Panc1 (cell line): Measurements from ENCODE around the gene S100A16. TPM values are rescaled to one million over a fixed set of nuclear protein-coding genes. Genes with fewer than 3 reads are reported as not detected.

Source experiments
- ATAC-seq: fragments of 200-7000 bp; cut with Tn5 transposase; 2 replicates; pipeline ENCODE4 v1.9.1; 2020; ENCODE audit warnings: mild to moderate bottlenecking, moderate library complexity
- BruUV-seq: library from RNA; stranded (reverse); fragments of 400-500 nt; replicated peaks from 2 replicates; lab custom pipeline; 2021; lab: Mats Ljungman, UMichigan
- CTCF ChIA-PET: fragments of 300-600 bp; sonication (Branson Sonifier 250); formaldehyde crosslinking; loops from one replicate; lab custom pipeline; 2022; ENCODE audit warnings: antibody characterized with exemption; lab: Charles Lee
- POLR2A ChIA-PET: fragments of 300-600 bp; sonication (Branson Sonifier 250); formaldehyde crosslinking; loops from one replicate; lab custom pipeline; 2022; ENCODE audit warnings: antibody characterized with exemption; lab: Charles Lee
- DNase-seq: peaks from one replicate; pipeline ENCODE4 v3.0.0-alpha.2; 2010; ENCODE audit warnings: low read depth, low spot score
- H3K27ac ChIP-seq: 2 replicates; pipeline ENCODE4 v1.5.1; 2011; ENCODE audit warnings: mild to moderate bottlenecking, low read length, inconsistent platforms
- H3K27me3 ChIP-seq: fragments of 200-500 bp; sonication (Bioruptor generic); 2 replicates; pipeline ENCODE4 v1.6.0; 2014; ENCODE audit warnings: low read length, inconsistent platforms; ENCODE audit not compliant: control insufficient read depth, insufficient read depth
- H3K36me3 ChIP-seq: fragments of 200-500 bp; sonication (Bioruptor generic); 2 replicates; pipeline ENCODE4 v1.5.1; 2014; ENCODE audit warnings: inconsistent platforms, mild to moderate bottlenecking, low read length, moderate library complexity; ENCODE audit not compliant: control insufficient read depth, insufficient read depth
- H3K4me1 ChIP-seq: 2 replicates; pipeline ENCODE4 v1.5.1; 2011; ENCODE audit warnings: inconsistent platforms, mild to moderate bottlenecking, low read length, moderate library complexity; ENCODE audit not compliant: control insufficient read depth, insufficient read depth
- H3K4me3 ChIP-seq, 2 experiments: 2 replicates each; pipeline ENCODE4 v1.5.1; 2011 to 2012; ENCODE audit warnings: low read depth in 2 of 2, low read length in 2 of 2, mild to moderate bottlenecking in 2 of 2, inconsistent platforms in 1 of 2, moderate library complexity in 1 of 2
- H3K9me3 ChIP-seq: fragments of 200-500 bp; sonication (Bioruptor generic); 2 replicates; pipeline ENCODE4 v1.5.1; 2014; ENCODE audit warnings: low read depth, mild to moderate bottlenecking, inconsistent platforms, low read length, moderate library complexity; ENCODE audit not compliant: control insufficient read depth, insufficient read depth
- CTCF ChIP-seq: fragments of 450-650 bp; IDR thresholded peaks from 2 replicates; pipeline ENCODE4 v1.5.1; 2017; ENCODE audit warnings: mild to moderate bottlenecking
- POLR2AphosphoS5 ChIP-seq: IDR thresholded peaks from 2 replicates; pipeline ENCODE4 v1.6.1; 2012; ENCODE audit warnings: mild to moderate bottlenecking, low read depth, low read length, moderate library complexity
- REST ChIP-seq, 2 experiments: IDR thresholded peaks; 2 replicates each; pipeline ENCODE4 v1.6.1; 2011 to 2012; ENCODE audit warnings: low read depth in 2 of 2, control low read depth in 1 of 2, low read length in 1 of 2, mild to moderate bottlenecking in 1 of 2, moderate library complexity in 1 of 2; ENCODE audit not compliant: insufficient read depth in 1 of 2
- SIN3A ChIP-seq: IDR thresholded peaks from 2 replicates; pipeline ENCODE4 v1.6.1; 2012; ENCODE audit warnings: low read depth, mild to moderate bottlenecking, low read length, moderate library complexity, borderline replicate concordance; ENCODE audit not compliant: insufficient read depth
- TCF7L2 ChIP-seq: IDR thresholded peaks from 2 replicates; pipeline ENCODE4 v1.6.1; 2011; ENCODE audit warnings: mild to moderate bottlenecking, low read depth, low read length, inconsistent platforms
- in situ Hi-C: cut with HindIII; loops from 2 replicates; pipeline ENCODE4 v1.10.0; 2016; ENCODE audit warnings: low sequenced_read_pairs, low pct_unique_long_range_greater_than_20kb
- intact Hi-C: fragments of 100-400 bp; cut with micrococcal nuclease; formaldehyde crosslinking; loops from one replicate; pipeline ENCODE4 v1.10.0; 2022; ENCODE audit not compliant: unreplicated experiment
- total RNA-seq: library from RNA; stranded (reverse); gene quantifications from one replicate; pipeline ENCODE4 v1.2.1, GENCODE V29; 2021; ENCODE audit not compliant: unreplicated experiment

S100A16 gene
- total RNA-seq, 1 experiment from 2014 or later, result 61.6 TPM

GRCh38 chr1:153612111-153612754 lies 704 bp downstream of the S100A16 start:
- Histone ChIP-seq H3K36me3 (no peaks in the 10 kb centered on the region), H3K27ac (peak overlapping the region; percentile 87), H3K4me1 (peaks cover 47% of the 10 kb centered on the region), H3K9me3 (no peaks in the 10 kb centered on the region), H3K27me3 (no peaks in the 10 kb centered on the region), H3K4me3 (peak overlapping the region; percentile 52 to 85)
- TF ChIP-seq TCF7L2, result no peak
- no peak for TF ChIP-seq POLR2AphosphoS5
- TF ChIP-seq CTCF, result no peak
- no peak for TF ChIP-seq SIN3A
- no peak for TF ChIP-seq REST (IDR thresholded peaks at IDR 0.05; ENCODE audit: insufficient read depth in 1 of 2, low read depth in 2 of 2, low read length in 1 of 2)
- in situ Hi-C loops (loop anchor here (25.0 kb wide), 1 partner anchor 250 kb away; the partner anchor contains the start of gene S100A9), intact Hi-C loops (no loop called here)
- ChIA-PET CTCF (interaction anchor here (0.7 to 1.8 kb wide), 2 partner anchors 40 to 68 kb away, joined by 3 to 10 read pairs; no protein-coding TSS in a partner anchor), POLR2A (interaction anchor here (0.5 to 1.1 kb wide), 5 partner anchors 15 to 210 kb away, joined by 3 to 6 read pairs (median 4); partner anchors contain the start of gene S100A13)
- ATAC-seq, result 0 out of 2 replicates have a peak, but pooled peaks have one; percentile 0
- DNase-seq, result no peak
- BruUV-seq, result no TSS peak

- H3K36me3 ChIP-seq, result no peaks in the 10 kb centered on the region
- no peak for DNase-seq
- peaks cover 47% of the 10 kb centered on the region for H3K4me1 ChIP-seq
- H3K9me3 ChIP-seq, result no peaks in the 10 kb centered on the region
- intact Hi-C loops, result no loop called here
- in situ Hi-C loops, result loop anchor here (25.0 kb wide), 1 partner anchor 249 kb away; the partner anchor contains the start of gene S100A9
- ATAC-seq, result no peak
- ChIA-PET CTCF (interaction anchor here (0.6 kb wide), 1 partner anchor 59 kb away, joined by 4 read pairs; no protein-coding TSS in a partner anchor), POLR2A (interaction anchor here (0.7 to 1.1 kb wide), 2 partner anchors 26 to 79 kb away, joined by 6 to 8 read pairs; no protein-coding TSS in a partner anchor)
- peak overlapping the region; percentile 87 for H3K27ac ChIP-seq
- TSS peak; percentile 67 for BruUV-seq
- peak overlapping the region; percentile 52 to 85 for H3K4me3 ChIP-seq
- H3K27me3 ChIP-seq, result no peaks in the 10 kb centered on the region
- no peak for TF ChIP-seq REST (IDR thresholded peaks at IDR 0.05; ENCODE audit: insufficient read depth in 1 of 2, low read depth in 2 of 2, low read length in 1 of 2)
- TF ChIP-seq POLR2AphosphoS5, result no peak
- no peak for TF ChIP-seq TCF7L2
- no peak for TF ChIP-seq CTCF
- no peak for TF ChIP-seq SIN3A
Observed at GRCh38 chr1:153611356-153611755, 1.6 kb downstream of the S100A16 start.
